DOHH2 (cell line): Measurements from ENCODE around the gene RBM28.

Source experiments
- CTCF ChIP-seq: fragments of 200-600 bp; sonication (generic); IDR thresholded peaks from one replicate; pipeline ENCODE4 v1.5.1; 2014; ENCODE audit warnings: antibody characterized with exemption, mild to moderate bottlenecking, low read depth, low read length; ENCODE audit not compliant: poor library complexity, severe bottlenecking
- EZH2phosphoT487 ChIP-seq: fragments of 200-600 bp; sonication (generic); IDR thresholded peaks from 2 replicates; pipeline ENCODE4 v1.6.1; 2017; ENCODE audit warnings: borderline replicate concordance, mild to moderate bottlenecking, antibody characterized with exemption, low read length, moderate library complexity, mixed read lengths

GRCh38 chr7:128324368-128324680 is 19.4 kb downstream of the RBM28 start:
- TF ChIP-seq EZH2phosphoT487 = no peak
- TF ChIP-seq CTCF = no peak
